IMR-90 (cell line): Measurements from ENCODE around the gene TMEM131. TPM values are rescaled to one million over a fixed set of nuclear protein-coding genes. Genes with fewer than 3 reads are reported as not detected.

ENCODE experiments used
- ATAC-seq: fragments of 200-7000 bp; cut with Tn5 transposase; 2 replicates; pipeline ENCODE4 v1.9.1; 2020; ENCODE audit warnings: low read depth, mild to moderate bottlenecking, moderate library complexity
- BruUV-seq: library from RNA; stranded (reverse); fragments of 400-500 nt; replicated peaks from 2 replicates; lab custom pipeline; 2021; lab: Mats Ljungman, UMichigan
- CTCF ChIA-PET: fragments of 300-600 bp; formaldehyde crosslinking; extraction: SDS; loops from one replicate; lab custom pipeline; 2021; ENCODE audit warnings: antibody characterized with exemption; lab: Yijun Ruan, JAX
- POLR2A ChIA-PET: fragments of 300-600 bp; sonication (Branson Sonifier 250); formaldehyde crosslinking; loops from one replicate; lab custom pipeline; 2022; ENCODE audit warnings: antibody characterized with exemption; ENCODE audit not compliant: unreplicated experiment; lab: Charles Lee
- DNase-seq: peaks from one replicate; pipeline ENCODE4 v3.0.0; 2013
- H2AFZ ChIP-seq: replicated peaks from 2 replicates; pipeline ENCODE3; 2013; ENCODE audit warnings: low read length, mild to moderate bottlenecking; ENCODE audit not compliant: poor library complexity
- H2AK5ac ChIP-seq: 2 replicates; pipeline ENCODE4 v1.6.1; 2013; ENCODE audit warnings: low read depth, low read length, inconsistent platforms
- H2AK9ac ChIP-seq: replicated peaks from 2 replicates; pipeline ENCODE3; 2013; ENCODE audit warnings: mild to moderate bottlenecking, low read depth, low read length, moderate library complexity; ENCODE audit not compliant: poor library complexity
- H2BK120ac ChIP-seq: 2 replicates; pipeline ENCODE4 v1.6.1; 2013; ENCODE audit warnings: low read depth, low read length, inconsistent platforms
- H2BK15ac ChIP-seq: 3 replicates; pipeline ENCODE4 v1.6.1; 2013; ENCODE audit warnings: low read depth, low read length, inconsistent platforms
- H2BK20ac ChIP-seq: 2 replicates; pipeline ENCODE4 v1.6.1; 2013; ENCODE audit warnings: low read depth, mild to moderate bottlenecking, inconsistent platforms, low read length, moderate library complexity
- H2BK5ac ChIP-seq: 2 replicates; pipeline ENCODE4 v1.6.1; 2013; ENCODE audit warnings: mild to moderate bottlenecking, low read depth, low read length, inconsistent platforms; ENCODE audit not compliant: poor library complexity, severe bottlenecking
- H3K14ac ChIP-seq: replicated peaks from 2 replicates; pipeline ENCODE4 v1.6.1; 2013; ENCODE audit warnings: low read depth, low read length, inconsistent platforms
- H3K18ac ChIP-seq: 2 replicates; pipeline ENCODE4 v1.6.1; 2013; ENCODE audit warnings: low read depth, low read length, control low read depth
- H3K23ac ChIP-seq: 2 replicates; pipeline ENCODE4 v1.6.1; 2013; ENCODE audit warnings: low read depth, low read length, inconsistent platforms
- H3K27ac ChIP-seq: 2 replicates; pipeline ENCODE4 v1.5.1; 2013; ENCODE audit warnings: mild to moderate bottlenecking, control low read depth, low read length; ENCODE audit not compliant: insufficient read depth
- H3K27me3 ChIP-seq: 2 replicates; pipeline ENCODE4 v1.6.1; 2013; ENCODE audit warnings: low read length; ENCODE audit not compliant: control insufficient read depth, insufficient read depth
- H3K36me3 ChIP-seq: 2 replicates; pipeline ENCODE4 v1.6.1; 2013; ENCODE audit warnings: low read length, mixed read lengths; ENCODE audit not compliant: control insufficient read depth, insufficient read depth
- H3K4ac ChIP-seq: 2 replicates; pipeline ENCODE4 v1.6.1; 2013; ENCODE audit warnings: low read depth, low read length, inconsistent platforms
- H3K4me1 ChIP-seq: 2 replicates; pipeline ENCODE4 v1.6.1; 2013; ENCODE audit warnings: low read length, mixed read lengths; ENCODE audit not compliant: control insufficient read depth, insufficient read depth
- H3K4me2 ChIP-seq: 2 replicates; pipeline ENCODE4 v1.6.1; 2013; ENCODE audit warnings: low read depth, mild to moderate bottlenecking, control low read depth, low read length, moderate library complexity
- H3K4me3 ChIP-seq: 2 replicates; pipeline ENCODE4 v1.5.1; 2013; ENCODE audit warnings: low read depth, mild to moderate bottlenecking, control low read depth, low read length, moderate library complexity; ENCODE audit not compliant: insufficient read depth
- H3K56ac ChIP-seq: 2 replicates; pipeline ENCODE4 v1.6.1; 2013; ENCODE audit warnings: low read length, inconsistent platforms; ENCODE audit not compliant: insufficient read depth; ENCODE audit errors: extremely low read depth
- H3K79me1 ChIP-seq, 2 experiments: 2 replicates each; pipeline ENCODE4 v1.6.1; 2013; ENCODE audit warnings: low read length in 2 of 2, inconsistent platforms in 1 of 2, low read depth in 1 of 2
- H3K9ac ChIP-seq: 2 replicates; pipeline ENCODE4 v1.6.1; 2013; ENCODE audit warnings: low read depth, low read length, control low read depth
- H3K9me1 ChIP-seq: 2 replicates; pipeline ENCODE4 v1.6.1; 2013; ENCODE audit warnings: low read length, inconsistent platforms; ENCODE audit not compliant: insufficient read depth
- H3K9me3 ChIP-seq: 2 replicates; pipeline ENCODE4 v1.6.1; 2013; ENCODE audit warnings: low read length; ENCODE audit not compliant: control insufficient read depth, insufficient read depth
- H4K20me1 ChIP-seq: 2 replicates; pipeline ENCODE4 v1.6.1; 2013; ENCODE audit warnings: low read length, inconsistent platforms; ENCODE audit not compliant: insufficient read depth
- H4K5ac ChIP-seq: 2 replicates; pipeline ENCODE4 v1.6.1; 2013; ENCODE audit warnings: mild to moderate bottlenecking, low read depth, low read length, control low read depth
- H4K8ac ChIP-seq, 2 experiments: 2 replicates each; pipeline ENCODE4 v1.6.1; 2013; ENCODE audit warnings: low read depth in 2 of 2, low read length in 2 of 2, control low read depth in 1 of 2, inconsistent platforms in 1 of 2
- H4K91ac ChIP-seq: 2 replicates; pipeline ENCODE4 v1.6.1; 2013; ENCODE audit warnings: low read depth, low read length, inconsistent platforms; ENCODE audit not compliant: insufficient read depth
- BHLHE40 ChIP-seq: fragments of 150-350 bp; IDR thresholded peaks from 2 replicates; pipeline ENCODE4 v1.6.1; 2016; ENCODE audit warnings: mild to moderate bottlenecking, low read depth, low read length
- CEBPB ChIP-seq: IDR thresholded peaks from 2 replicates; pipeline ENCODE4 v1.6.1; 2012; ENCODE audit warnings: low read depth, low read length, improper control_type of control experiment
- CHD1 ChIP-seq: IDR thresholded peaks from 2 replicates; pipeline ENCODE4 v1.6.1; 2012; ENCODE audit warnings: low read depth, low read length, improper control_type of control experiment
- FOS ChIP-seq: fragments of 150-350 bp; IDR thresholded peaks from 2 replicates; pipeline ENCODE4 v1.6.1; 2016; ENCODE audit warnings: low read depth, low read length
- MAZ ChIP-seq: IDR thresholded peaks from 2 replicates; pipeline ENCODE4 v1.6.1; 2012; ENCODE audit warnings: low read depth, mild to moderate bottlenecking, low read length, improper control_type of control experiment, moderate library complexity, borderline replicate concordance
- MXI1 ChIP-seq: IDR thresholded peaks from 2 replicates; pipeline ENCODE4 v1.6.1; 2012; ENCODE audit warnings: low read depth, mild to moderate bottlenecking, low read length, moderate library complexity, borderline replicate concordance
- NFE2L2 ChIP-seq: fragments of 150-350 bp; IDR thresholded peaks from 2 replicates; pipeline ENCODE4 v1.6.1; 2016; ENCODE audit warnings: low read depth, mild to moderate bottlenecking, low read length
- POLR2A ChIP-seq: IDR thresholded peaks from 2 replicates; pipeline ENCODE4 v1.6.1; 2012; ENCODE audit warnings: mild to moderate bottlenecking, low read depth, low read length
- RAD21 ChIP-seq: IDR thresholded peaks from 2 replicates; pipeline ENCODE4 v1.6.1; 2012; ENCODE audit warnings: low read length, improper control_type of control experiment
- RCOR1 ChIP-seq: IDR thresholded peaks from 2 replicates; pipeline ENCODE4 v1.6.1; 2012; ENCODE audit warnings: mild to moderate bottlenecking, low read length, improper control_type of control experiment; ENCODE audit not compliant: insufficient replicate concordance
- RFX5 ChIP-seq: IDR thresholded peaks from 2 replicates; pipeline ENCODE4 v1.8.0; 2012; ENCODE audit warnings: low read depth, mild to moderate bottlenecking, low read length, moderate library complexity
- SMC3 ChIP-seq: fragments of 150-350 bp; IDR thresholded peaks from 2 replicates; pipeline ENCODE4 v1.6.1; 2016; ENCODE audit warnings: low read depth, mild to moderate bottlenecking, antibody characterized with exemption, low read length, moderate library complexity
- WGBS, 2 experiments: methylation state at CpG; one replicate each; pipeline versions ENCODE4 v1.1.5 to v1.1.7; 2013; ENCODE audit warnings: missing lambda C conversion rate in 2 of 2; ENCODE audit not compliant: insufficient read length in 1 of 2; ENCODE audit errors: extremely low coverage in 2 of 2; 5-methylcytosine and 5-hydroxymethylcytosine counted together
- dilution Hi-C: fragments of 300-500 bp; cut with HindIII; formaldehyde crosslinking; loops from one replicate; pipeline ENCODE4 v1.14.3; 2018; ENCODE audit warnings: low sequenced_read_pairs; ENCODE audit not compliant: unreplicated experiment
- in situ Hi-C: fragments of 300-500 bp; cut with MboI; formaldehyde crosslinking; loops from 3 replicates; pipeline ENCODE4 v1.14.3; 2019; ENCODE audit warnings: low sequenced_read_pairs, inconsistent platforms, mixed read lengths
- intact Hi-C: fragments of 100-400 bp; cut with micrococcal nuclease; formaldehyde crosslinking; loops from 2 replicates; pipeline ENCODE4 v1.10.0; 2022
- polyA plus RNA-seq, 3 experiments: library from polyadenylated mRNA; depleted of rRNA; stranded (reverse); fragments of >200 nt; gene quantifications; 2 replicates each; pipeline ENCODE4 v1.2.3, GENCODE V29; 2012; ENCODE audit warnings: low replicate concordance in 1 of 3
- total RNA-seq: library from RNA; depleted of rRNA; stranded (reverse); fragments of >200 nt; gene quantifications from 2 replicates; pipeline ENCODE4 v1.2.3, GENCODE V29; 2012
- TF ChIP-seq, protein P1 (sequence below): fragments of 150-350 bp; IDR thresholded peaks from 2 replicates; pipeline ENCODE4 v1.6.1; 2016; ENCODE audit warnings: low read depth, mild to moderate bottlenecking, low read length, moderate library complexity, borderline replicate concordance
- TF ChIP-seq, protein P2 (sequence below): conservative IDR thresholded peaks from 2 replicates; pipeline ENCODE4 v1.5.1; 2012; ENCODE audit warnings: mild to moderate bottlenecking, low read depth, low read length, improper control_type of control experiment

The TMEM131 gene
- total and polyA plus RNA-seq, 2 of the 4 experiments (the other 2 are of a cell fraction): 13.3 to 14.0 TPM

DNA sequence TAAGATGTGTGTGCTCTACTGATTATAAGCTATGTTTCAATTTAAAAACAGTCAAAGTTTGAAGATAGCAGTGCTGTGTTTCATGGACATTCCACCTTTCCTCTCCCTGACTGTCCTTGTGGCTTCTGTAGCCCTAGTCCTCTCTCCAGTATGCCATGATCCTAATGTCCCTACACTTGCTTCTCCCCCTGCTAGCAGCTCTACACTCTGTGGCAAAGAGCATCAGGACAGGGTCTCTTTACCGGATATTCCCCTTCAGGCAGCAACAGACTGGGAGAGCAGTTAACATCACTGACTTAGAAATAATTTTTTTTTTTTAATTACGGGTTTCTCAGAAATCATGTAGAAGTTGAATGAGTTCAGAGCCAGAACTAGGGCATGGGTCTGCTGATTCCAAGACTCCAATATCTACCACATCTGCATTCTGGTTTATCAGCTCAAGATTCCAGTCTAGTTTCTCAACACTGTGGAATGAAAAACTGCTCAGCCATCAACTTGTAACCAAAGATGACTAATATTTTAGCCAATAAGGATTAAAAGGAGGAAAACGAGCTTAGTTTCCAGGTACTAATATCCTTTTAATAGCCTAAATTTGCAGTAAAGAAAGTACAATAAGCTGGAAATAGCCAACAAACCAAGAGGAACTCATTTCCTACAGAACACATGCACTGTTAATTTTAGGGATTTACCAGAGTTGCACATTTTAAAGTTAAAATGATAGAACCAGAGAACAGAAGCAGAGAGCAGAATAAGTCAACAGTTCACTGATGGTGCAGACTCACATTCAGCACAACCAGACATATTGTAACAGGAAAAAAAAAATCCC lies 45.2 kb downstream of the TMEM131 start:
- H2BK120ac ChIP-seq: peak overlapping the region; percentile 90
- ChIA-PET POLR2A (interaction anchor here (0.7 kb wide), 1 partner anchor 434 kb away, joined by 5 read pairs; no protein-coding TSS in a partner anchor), CTCF (interaction anchor here (0.7 kb wide), 1 partner anchor 16 kb away, joined by 3 read pairs; no protein-coding TSS in a partner anchor)
- no peaks in the 10 kb centered on the region for H3K27me3 ChIP-seq
- H3K4me3 ChIP-seq: no peak overlapping the region
- H4K91ac ChIP-seq: peak overlapping the region; percentile 88
- no peaks in the 10 kb centered on the region for H3K9me3 ChIP-seq
- H4K20me1 ChIP-seq: peaks cover 11% of the 10 kb centered on the region
- H3K9me1 ChIP-seq: peaks cover 9% of the 10 kb centered on the region
- ATAC-seq (peak; percentile 98), DNase-seq (peak; percentile 91)
- H3K56ac ChIP-seq: peak overlapping the region; percentile 66; the same call in 1 of the 2 replicates
- peak overlapping the region; percentile 95 for H2AK5ac ChIP-seq
- H2AFZ ChIP-seq: peak overlapping the region; percentile 35
- in situ Hi-C loops (no loop called here), intact Hi-C loops (loop anchor here (1.0 to 5.0 kb wide), 4 partner anchors 14 to 78 kb away; no protein-coding TSS in a partner anchor), dilution Hi-C loops (no loop called here)
- H3K4me1 ChIP-seq: peaks cover 11% of the 10 kb centered on the region
- peak overlapping the region; percentile 2 for H4K5ac ChIP-seq
- H3K14ac ChIP-seq: peak overlapping the region; percentile 47
- peak overlapping the region; percentile 93 for H2BK15ac ChIP-seq
- peak overlapping the region; percentile 89 for H3K23ac ChIP-seq
- H3K4me2 ChIP-seq: peak overlapping the region; percentile 88
- no CpG with 5 or more reads among the region's 3 CpGs for WGBS, 2 experiments
- peak overlapping the region; percentile 93 for H3K4ac ChIP-seq
- H3K9ac ChIP-seq: peak overlapping the region; percentile 47; the same call in 1 of the 2 replicates
- H3K36me3 ChIP-seq: no peaks in the 10 kb centered on the region
- peak overlapping the region; percentile 77 for H2AK9ac ChIP-seq
- BruUV-seq: no TSS peak
- peaks cover 14 to 43% of the 10 kb centered on the region in 2 experiments for H3K79me1 ChIP-seq
- peak overlapping the region; percentile 92 for H2BK5ac ChIP-seq
- peak overlapping the region; percentile 64 for H3K18ac ChIP-seq
- peak overlapping the region; percentile 92 for H3K27ac ChIP-seq
- H2BK20ac ChIP-seq: peak overlapping the region; percentile 85
- H4K8ac ChIP-seq: peak overlapping the region; percentile 39 to 74; a peak in 2 of 4 replicates
- no peak for TF ChIP-seq BHLHE40
- no peak for TF ChIP-seq CHD1
- TF ChIP-seq NFE2L2: no peak
- TF ChIP-seq MAZ: peak; percentile 13; the same call in 1 of the 2 replicates
- TF ChIP-seq POLR2A: no peak
- no peak for TF ChIP-seq MXI1
- TF ChIP-seq RAD21: no peak
- no peak for TF ChIP-seq RCOR1
- TF ChIP-seq, protein P1, sequence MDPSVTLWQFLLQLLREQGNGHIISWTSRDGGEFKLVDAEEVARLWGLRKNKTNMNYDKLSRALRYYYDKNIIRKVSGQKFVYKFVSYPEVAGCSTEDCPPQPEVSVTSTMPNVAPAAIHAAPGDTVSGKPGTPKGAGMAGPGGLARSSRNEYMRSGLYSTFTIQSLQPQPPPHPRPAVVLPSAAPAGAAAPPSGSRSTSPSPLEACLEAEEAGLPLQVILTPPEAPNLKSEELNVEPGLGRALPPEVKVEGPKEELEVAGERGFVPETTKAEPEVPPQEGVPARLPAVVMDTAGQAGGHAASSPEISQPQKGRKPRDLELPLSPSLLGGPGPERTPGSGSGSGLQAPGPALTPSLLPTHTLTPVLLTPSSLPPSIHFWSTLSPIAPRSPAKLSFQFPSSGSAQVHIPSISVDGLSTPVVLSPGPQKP: no peak
- peak; percentile 81 for TF ChIP-seq CEBPB
- TF ChIP-seq SMC3: no peak
- peak; percentile 12; the same call in 1 of the 2 replicates for TF ChIP-seq FOS
- TF ChIP-seq RFX5: peak; percentile 82
- TF ChIP-seq, protein P2, sequence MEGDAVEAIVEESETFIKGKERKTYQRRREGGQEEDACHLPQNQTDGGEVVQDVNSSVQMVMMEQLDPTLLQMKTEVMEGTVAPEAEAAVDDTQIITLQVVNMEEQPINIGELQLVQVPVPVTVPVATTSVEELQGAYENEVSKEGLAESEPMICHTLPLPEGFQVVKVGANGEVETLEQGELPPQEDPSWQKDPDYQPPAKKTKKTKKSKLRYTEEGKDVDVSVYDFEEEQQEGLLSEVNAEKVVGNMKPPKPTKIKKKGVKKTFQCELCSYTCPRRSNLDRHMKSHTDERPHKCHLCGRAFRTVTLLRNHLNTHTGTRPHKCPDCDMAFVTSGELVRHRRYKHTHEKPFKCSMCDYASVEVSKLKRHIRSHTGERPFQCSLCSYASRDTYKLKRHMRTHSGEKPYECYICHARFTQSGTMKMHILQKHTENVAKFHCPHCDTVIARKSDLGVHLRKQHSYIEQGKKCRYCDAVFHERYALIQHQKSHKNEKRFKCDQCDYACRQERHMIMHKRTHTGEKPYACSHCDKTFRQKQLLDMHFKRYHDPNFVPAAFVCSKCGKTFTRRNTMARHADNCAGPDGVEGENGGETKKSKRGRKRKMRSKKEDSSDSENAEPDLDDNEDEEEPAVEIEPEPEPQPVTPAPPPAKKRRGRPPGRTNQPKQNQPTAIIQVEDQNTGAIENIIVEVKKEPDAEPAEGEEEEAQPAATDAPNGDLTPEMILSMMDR: no peak
